OCI-LY7 (cell line): ENCODE results near the gene ORAI1.

Source experiments
- EZH2phosphoT487 ChIP-seq: fragments of 200-600 bp; sonication (generic); IDR thresholded peaks from 2 replicates; pipeline ENCODE4 v1.6.1; 2018; ENCODE audit warnings: low read depth, borderline replicate concordance, mild to moderate bottlenecking, mixed run types, antibody characterized with exemption, low read length, moderate library complexity, mixed read lengths
- TF ChIP-seq, protein P1 (sequence below): fragments of 200-600 bp; sonication (generic); conservative IDR thresholded peaks from 2 replicates; pipeline ENCODE4 v1.5.1; 2014; ENCODE audit warnings: mild to moderate bottlenecking, antibody characterized with exemption, low read length, moderate library complexity, mixed read lengths

DNA sequence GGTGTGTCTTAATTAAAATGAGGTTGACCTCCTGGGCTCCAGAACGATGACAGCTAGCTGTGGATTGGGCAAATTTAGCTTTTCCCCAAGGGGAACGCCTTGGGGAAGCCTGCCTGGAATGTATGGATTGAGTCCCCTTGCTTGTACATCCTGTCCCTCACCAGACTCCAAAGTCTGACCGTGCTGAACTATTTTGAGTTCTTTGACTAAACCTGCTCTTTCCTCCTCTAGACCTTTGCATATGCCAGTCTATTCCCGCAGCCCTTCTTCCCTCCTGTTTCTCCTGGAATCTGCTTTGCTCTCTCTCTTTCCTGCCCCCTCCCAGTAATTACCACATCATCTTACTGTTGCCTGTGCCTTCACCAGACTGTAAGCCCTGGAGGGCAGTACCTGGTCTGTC, 34.0 kb upstream of the ORAI1 start:
- TF ChIP-seq, protein P1, sequence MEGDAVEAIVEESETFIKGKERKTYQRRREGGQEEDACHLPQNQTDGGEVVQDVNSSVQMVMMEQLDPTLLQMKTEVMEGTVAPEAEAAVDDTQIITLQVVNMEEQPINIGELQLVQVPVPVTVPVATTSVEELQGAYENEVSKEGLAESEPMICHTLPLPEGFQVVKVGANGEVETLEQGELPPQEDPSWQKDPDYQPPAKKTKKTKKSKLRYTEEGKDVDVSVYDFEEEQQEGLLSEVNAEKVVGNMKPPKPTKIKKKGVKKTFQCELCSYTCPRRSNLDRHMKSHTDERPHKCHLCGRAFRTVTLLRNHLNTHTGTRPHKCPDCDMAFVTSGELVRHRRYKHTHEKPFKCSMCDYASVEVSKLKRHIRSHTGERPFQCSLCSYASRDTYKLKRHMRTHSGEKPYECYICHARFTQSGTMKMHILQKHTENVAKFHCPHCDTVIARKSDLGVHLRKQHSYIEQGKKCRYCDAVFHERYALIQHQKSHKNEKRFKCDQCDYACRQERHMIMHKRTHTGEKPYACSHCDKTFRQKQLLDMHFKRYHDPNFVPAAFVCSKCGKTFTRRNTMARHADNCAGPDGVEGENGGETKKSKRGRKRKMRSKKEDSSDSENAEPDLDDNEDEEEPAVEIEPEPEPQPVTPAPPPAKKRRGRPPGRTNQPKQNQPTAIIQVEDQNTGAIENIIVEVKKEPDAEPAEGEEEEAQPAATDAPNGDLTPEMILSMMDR: no peak
- TF ChIP-seq EZH2phosphoT487: no peak
